GM12878 (cell line): ENCODE data around the gene C9.

ENCODE experiments used
- BHLHE40 ChIP-seq, 2 experiments: fragments of 450-650 bp in 1 of 2; IDR thresholded peaks; 2 replicates each; pipeline ENCODE4 v1.6.1; 2011 to 2017; ENCODE audit warnings: low read depth in 2 of 2, borderline replicate concordance in 1 of 2, improper control_type of control experiment in 1 of 2, low read length in 1 of 2, mild to moderate bottlenecking in 1 of 2
- CBX3 ChIP-seq: fragments of 200-600 bp; sonication (generic); IDR thresholded peaks from 2 replicates; pipeline ENCODE4 v1.6.1; 2016; ENCODE audit warnings: low read depth, borderline replicate concordance
- EP300 ChIP-seq, 2 experiments: fragments of 150-350 bp in 1 of 2; IDR thresholded peaks; 2 replicates each; pipeline ENCODE4 v1.6.1; 2011 to 2012; ENCODE audit warnings: low read depth in 2 of 2, low read length in 2 of 2, borderline replicate concordance in 1 of 2, improper control_type of control experiment in 1 of 2, inconsistent platforms in 1 of 2; ENCODE audit not compliant: control insufficient read depth in 1 of 2
- FOXM1 ChIP-seq: IDR thresholded peaks from 2 replicates; pipeline ENCODE4 v1.6.1; 2012; ENCODE audit warnings: low read depth, mild to moderate bottlenecking, inconsistent platforms, low read length, moderate library complexity
- GABPA ChIP-seq: IDR thresholded peaks from 2 replicates; pipeline ENCODE4 v1.6.1; 2014; ENCODE audit warnings: antibody characterized with exemption, low read depth, mild to moderate bottlenecking, inconsistent platforms
- MLLT1 ChIP-seq: fragments of 450-650 bp; IDR thresholded peaks from 2 replicates; pipeline ENCODE4 v1.6.1; 2016; ENCODE audit warnings: mild to moderate bottlenecking
- PML ChIP-seq: IDR thresholded peaks from 2 replicates; pipeline ENCODE4 v1.6.1; 2012; ENCODE audit warnings: low read length, inconsistent platforms
- POLR2AphosphoS5 ChIP-seq: IDR thresholded peaks from 2 replicates; pipeline ENCODE4 v1.6.1; 2011; ENCODE audit warnings: mild to moderate bottlenecking, low read length, inconsistent platforms
- RAD21 ChIP-seq: IDR thresholded peaks from 2 replicates; pipeline ENCODE4 v1.6.1; 2011; ENCODE audit warnings: mild to moderate bottlenecking, low read depth, low read length, moderate library complexity; ENCODE audit not compliant: insufficient read depth
- SRF ChIP-seq, 2 experiments: IDR thresholded peaks; 2 replicates each; pipeline ENCODE4 v1.6.1; 2011; ENCODE audit warnings: low read depth in 2 of 2, low read length in 2 of 2, mild to moderate bottlenecking in 1 of 2, moderate library complexity in 1 of 2
- TF ChIP-seq, protein P1 (sequence below), 3 experiments: IDR thresholded peaks in 2 of 3; conservative IDR thresholded peaks in 1 of 3; 2 replicates each; pipeline ENCODE4 v1.5.1; 2011; ENCODE audit warnings: low read depth in 3 of 3, low read length in 3 of 3, mild to moderate bottlenecking in 3 of 3, control low read depth in 2 of 3, moderate library complexity in 2 of 3, inconsistent platforms in 1 of 3, mixed read lengths in 1 of 3; ENCODE audit not compliant: control insufficient read depth in 2 of 3, insufficient read depth in 1 of 3; ENCODE audit errors: extremely low read depth in 1 of 3
- TF ChIP-seq, protein P2 (sequence below): fragments of 450-650 bp; IDR thresholded peaks from 2 replicates; pipeline ENCODE4 v1.6.1; 2017; ENCODE audit warnings: low read depth, mild to moderate bottlenecking, moderate library complexity

DNA sequence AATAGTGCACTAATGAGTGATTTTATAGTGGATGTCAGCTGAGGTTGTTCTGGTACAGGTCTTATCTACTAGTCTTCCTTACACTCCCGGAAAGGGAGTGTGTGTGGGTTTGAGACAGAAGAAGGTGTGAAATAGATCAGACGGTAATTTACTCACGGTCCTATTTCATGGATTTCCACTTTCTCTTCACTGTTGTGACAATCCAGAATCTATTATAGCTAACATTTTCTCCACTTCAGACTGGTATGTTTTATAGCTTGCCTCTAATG, 7.0 kb upstream of the C9 start:
- TF ChIP-seq, protein P1, sequence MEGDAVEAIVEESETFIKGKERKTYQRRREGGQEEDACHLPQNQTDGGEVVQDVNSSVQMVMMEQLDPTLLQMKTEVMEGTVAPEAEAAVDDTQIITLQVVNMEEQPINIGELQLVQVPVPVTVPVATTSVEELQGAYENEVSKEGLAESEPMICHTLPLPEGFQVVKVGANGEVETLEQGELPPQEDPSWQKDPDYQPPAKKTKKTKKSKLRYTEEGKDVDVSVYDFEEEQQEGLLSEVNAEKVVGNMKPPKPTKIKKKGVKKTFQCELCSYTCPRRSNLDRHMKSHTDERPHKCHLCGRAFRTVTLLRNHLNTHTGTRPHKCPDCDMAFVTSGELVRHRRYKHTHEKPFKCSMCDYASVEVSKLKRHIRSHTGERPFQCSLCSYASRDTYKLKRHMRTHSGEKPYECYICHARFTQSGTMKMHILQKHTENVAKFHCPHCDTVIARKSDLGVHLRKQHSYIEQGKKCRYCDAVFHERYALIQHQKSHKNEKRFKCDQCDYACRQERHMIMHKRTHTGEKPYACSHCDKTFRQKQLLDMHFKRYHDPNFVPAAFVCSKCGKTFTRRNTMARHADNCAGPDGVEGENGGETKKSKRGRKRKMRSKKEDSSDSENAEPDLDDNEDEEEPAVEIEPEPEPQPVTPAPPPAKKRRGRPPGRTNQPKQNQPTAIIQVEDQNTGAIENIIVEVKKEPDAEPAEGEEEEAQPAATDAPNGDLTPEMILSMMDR (IDR thresholded peaks at IDR 0.05 in 2 of 3, conservative IDR thresholded peaks at IDR 0.05 in 1 of 3; ENCODE audit: control insufficient read depth in 2 of 3, extremely low read depth in 1 of 3, insufficient read depth in 1 of 3, low read depth in 3 of 3, low read length in 3 of 3), result no peak
- TF ChIP-seq, protein P2, sequence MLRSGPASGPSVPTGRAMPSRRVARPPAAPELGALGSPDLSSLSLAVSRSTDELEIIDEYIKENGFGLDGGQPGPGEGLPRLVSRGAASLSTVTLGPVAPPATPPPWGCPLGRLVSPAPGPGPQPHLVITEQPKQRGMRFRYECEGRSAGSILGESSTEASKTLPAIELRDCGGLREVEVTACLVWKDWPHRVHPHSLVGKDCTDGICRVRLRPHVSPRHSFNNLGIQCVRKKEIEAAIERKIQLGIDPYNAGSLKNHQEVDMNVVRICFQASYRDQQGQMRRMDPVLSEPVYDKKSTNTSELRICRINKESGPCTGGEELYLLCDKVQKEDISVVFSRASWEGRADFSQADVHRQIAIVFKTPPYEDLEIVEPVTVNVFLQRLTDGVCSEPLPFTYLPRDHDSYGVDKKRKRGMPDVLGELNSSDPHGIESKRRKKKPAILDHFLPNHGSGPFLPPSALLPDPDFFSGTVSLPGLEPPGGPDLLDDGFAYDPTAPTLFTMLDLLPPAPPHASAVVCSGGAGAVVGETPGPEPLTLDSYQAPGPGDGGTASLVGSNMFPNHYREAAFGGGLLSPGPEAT, result no peak
- TF ChIP-seq BHLHE40 (IDR thresholded peaks at IDR 0.05; ENCODE audit: borderline replicate concordance in 1 of 2, low read depth in 2 of 2, low read length in 1 of 2) (no peak), FOXM1 (no peak), POLR2AphosphoS5 (no peak), RAD21 (no peak), EP300 (IDR thresholded peaks at IDR 0.05; ENCODE audit: borderline replicate concordance in 1 of 2, control insufficient read depth in 1 of 2, low read depth in 2 of 2, low read length in 2 of 2) (no peak), GABPA (no peak), MLLT1 (no peak), CBX3 (no peak), SRF (IDR thresholded peaks at IDR 0.05; ENCODE audit: low read depth in 2 of 2, low read length in 2 of 2) (no peak), PML (no peak)
